Stimulated activated CD8-positive, alpha-beta memory T cell treated with anti-CD3 and anti-CD28 coated beads, Interleukin-15, amount 100 ng/mL, for 24 hours (primary cell): ENCODE measurements around the gene SH2D3C.
A peak's percentile ranks its signal among the peaks of the same experiment; 100 is the strongest.

Source experiments
- DNase-seq: peaks from one replicate; pipeline ENCODE4 v3.0.0-alpha.2; 2020; ENCODE audit warnings: low read depth

The SH2D3C gene

DNA sequence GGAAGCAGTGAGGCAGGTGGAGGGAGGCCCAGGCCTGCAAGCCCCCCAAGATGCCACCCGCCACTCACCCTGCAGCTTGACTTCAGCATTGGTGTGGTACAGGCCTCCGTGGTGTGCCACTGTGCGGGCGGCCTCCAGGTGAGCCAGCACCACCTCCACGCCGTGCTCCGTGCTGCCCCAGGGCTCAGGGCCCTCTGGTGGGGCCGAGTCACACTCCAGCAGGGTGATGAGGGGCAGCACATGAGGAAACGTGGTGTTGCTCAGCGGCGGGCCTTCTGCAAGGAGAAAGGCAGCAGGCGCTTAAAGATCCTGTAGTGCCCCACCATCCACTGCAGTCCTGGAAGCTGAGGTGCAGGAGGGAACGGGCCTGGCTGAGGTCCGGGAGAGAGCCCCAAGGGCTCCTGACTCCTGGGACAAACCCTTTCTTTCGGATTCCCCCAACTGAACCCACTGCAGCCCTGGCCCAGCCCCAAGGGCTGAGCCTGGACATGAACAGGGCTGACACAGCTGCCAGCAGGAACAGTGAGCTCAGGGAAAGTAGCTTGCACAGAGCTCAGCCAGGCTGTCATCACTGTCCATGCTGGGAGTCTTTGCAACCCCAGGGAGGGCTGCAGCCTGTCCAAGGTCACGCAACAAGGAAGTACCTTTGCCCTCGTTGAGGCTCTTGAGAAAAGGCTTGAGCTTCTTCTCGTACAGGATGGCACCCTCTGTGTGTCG, 38.7 kb downstream of the SH2D3C start:
- no peak for DNase-seq

DNA sequence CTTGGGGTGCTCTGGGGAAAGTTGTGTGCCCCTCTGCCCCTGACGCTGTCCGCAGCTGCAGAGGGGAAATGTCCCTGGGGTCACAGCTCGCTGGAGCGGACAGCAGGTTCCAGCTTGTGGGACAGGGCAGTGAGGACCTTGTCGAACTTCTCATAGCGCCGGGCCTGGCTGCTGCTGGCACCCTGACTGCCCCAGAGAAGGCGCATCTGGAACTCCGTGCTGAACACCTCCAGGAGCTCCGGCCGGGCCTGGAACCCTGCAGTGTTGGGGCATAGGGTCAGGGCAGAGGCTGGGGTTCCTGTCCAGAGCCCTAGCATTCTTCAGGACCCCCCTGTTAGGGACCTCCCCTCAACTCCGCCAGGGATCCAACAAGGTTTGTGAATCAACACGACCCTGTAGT, 39.8 kb downstream of the SH2D3C start:
- no peak for DNase-seq

DNA sequence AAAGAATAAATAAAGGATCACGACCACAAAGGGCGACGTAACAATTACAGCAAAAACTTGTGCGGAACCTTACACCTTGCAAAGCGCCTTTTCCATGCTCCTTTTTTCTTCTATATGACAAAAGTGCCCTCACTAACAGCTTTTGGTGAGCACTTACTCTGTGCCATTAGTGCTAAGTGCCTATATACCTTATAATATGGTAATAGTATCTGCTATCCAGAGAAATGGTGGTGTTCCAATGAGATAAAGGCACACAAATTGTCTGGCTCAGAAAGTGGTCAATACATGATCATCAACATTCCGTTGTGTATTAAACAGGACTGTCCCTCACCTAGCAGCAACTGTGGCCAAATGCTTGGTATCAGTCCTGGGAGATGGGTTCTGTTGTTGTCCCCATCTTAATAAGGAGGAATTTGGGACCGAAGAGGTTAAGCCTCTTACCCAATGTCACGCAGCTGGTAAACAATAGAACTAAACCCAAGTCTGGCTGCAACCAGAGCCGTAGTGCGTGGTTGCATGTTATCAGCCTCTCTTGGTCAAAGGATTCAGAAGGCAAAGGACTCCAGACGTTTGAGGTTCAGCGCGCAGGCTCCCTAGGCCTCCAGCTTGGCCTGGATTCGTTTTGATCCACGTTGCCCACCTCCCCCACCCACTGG, 42.8 kb downstream of the SH2D3C start:
- DNase-seq = no peak

GRCh38 chr9:127734747-127735529, 43.5 kb downstream of the SH2D3C start, which contains the start of gene TOR2A:
TOR2A (minus strand) TSS chr9:127735294; CDS start chr9:127735270, 24 bp downstream.
- peak; percentile 94 for DNase-seq

DNA sequence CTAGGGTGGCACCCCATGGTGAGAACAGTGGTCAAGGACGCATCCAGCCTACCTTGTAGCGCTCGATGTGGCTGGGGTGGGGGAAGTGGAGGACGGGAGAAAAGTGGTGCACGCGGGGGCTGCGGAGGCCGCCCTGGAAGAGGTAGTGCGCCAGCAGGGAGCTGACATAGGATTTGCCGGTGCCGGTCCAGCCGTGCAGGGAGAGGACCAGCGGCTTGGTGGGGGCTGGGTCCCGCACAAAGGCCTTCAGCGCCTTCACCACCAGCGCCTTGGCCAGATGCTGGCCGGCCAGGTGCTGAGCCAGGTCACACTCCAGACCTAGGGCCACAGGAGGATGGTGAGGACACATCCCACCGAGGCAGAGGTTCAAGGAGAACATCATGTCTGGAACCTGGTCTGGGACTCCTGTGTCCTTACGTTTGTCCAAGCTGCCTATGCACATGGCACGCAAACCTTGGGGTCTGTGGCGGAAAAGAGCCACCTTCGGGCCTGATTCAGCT, 44.2 kb downstream of the SH2D3C start:
- DNase-seq = no peak

DNA sequence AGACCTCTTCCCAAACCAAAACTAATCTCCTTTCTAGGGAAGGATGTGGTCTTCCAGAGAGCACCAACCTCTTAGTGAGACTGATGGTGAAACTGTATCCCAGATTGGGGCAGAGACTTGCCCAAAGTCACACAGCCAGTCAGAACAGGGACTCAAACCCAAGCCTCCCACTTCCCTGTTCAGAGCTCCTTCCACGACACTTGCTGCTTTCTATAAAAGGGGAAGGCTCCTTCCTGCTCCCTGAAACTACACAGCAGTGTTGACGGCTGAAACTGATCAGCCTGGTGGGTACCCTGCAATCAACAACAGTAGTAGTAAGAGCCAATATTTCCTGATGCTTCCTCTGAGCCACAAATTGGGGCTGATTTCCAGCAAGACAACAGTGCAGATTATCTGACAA, 44.9 kb downstream of the SH2D3C start:
- DNase-seq = no peak

DNA sequence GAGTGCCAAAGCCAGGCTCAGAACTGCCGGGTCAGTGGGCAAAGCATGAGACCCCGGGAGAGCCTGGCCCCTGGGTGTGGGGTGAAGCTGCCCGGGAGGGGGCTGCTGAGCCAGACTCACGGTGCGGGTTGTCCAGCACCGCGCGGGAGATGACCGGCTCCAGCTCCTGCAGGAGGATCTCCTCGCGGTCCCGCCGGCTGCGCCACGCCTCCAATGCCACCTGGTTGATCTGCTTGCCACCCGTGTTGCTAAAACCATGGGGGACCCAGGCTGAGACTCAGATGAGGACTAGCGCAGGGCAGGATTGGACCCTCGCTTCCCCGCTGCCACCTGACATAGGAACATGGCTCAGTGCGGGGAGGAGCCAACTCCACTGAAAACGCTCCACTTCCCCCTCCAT, 46.0 kb downstream of the SH2D3C start:
- no peak for DNase-seq

DNA sequence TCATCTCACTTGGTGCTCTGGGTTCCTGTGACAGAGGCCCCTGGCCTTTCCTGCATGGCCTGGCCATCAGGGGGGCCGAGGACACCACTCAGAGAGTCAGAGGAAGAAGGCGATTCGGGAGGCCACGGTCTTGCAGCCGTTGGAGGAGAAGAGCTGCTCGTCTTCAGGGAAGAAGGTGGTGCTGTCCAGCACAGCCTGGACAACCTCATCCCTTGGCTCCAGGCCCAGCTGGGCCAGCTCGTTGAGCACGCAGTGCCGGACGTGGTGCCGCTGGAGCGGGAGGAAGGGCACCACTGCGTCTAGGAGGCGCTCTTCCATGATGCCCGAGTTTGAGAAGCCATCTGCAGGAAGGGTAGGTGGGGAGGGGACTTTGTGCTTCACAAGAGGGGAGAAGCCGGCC, 46.5 kb downstream of the SH2D3C start:
- DNase-seq = no peak

DNA sequence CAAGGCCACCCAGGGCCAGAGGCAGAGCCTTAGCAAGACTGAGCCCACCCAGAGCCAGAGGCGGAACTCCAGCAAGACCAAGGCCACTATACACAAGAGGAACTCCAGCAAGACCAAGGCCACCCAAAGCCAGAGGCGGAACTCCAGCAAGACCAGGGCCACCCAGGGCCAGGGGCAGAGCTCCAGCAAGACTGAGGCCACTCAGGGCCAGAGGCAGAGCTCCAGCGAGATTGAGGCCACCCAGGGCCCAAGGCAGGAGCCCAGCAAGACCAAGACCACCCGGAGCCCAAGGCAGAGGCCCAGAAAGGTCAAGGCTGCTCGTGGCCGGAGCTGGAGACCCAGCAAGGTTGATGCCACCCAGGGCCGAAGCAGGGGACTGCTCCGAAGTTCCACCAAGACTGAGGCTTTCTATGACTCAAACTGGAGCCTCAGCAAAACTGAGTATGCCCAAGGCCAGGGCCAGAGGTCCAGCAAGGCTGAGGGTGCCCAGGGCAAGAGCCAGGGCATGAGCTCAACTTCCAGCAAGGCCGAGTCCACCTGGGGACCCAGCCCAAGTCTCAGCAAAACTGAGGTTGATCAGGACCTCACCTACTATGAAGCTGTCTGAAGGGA, 47.6 kb downstream of the SH2D3C start:
- no peak for DNase-seq

- no peak for DNase-seq
Measured at GRCh38 chr9:127730262-127730661, 48.2 kb downstream of the SH2D3C start.

DNA sequence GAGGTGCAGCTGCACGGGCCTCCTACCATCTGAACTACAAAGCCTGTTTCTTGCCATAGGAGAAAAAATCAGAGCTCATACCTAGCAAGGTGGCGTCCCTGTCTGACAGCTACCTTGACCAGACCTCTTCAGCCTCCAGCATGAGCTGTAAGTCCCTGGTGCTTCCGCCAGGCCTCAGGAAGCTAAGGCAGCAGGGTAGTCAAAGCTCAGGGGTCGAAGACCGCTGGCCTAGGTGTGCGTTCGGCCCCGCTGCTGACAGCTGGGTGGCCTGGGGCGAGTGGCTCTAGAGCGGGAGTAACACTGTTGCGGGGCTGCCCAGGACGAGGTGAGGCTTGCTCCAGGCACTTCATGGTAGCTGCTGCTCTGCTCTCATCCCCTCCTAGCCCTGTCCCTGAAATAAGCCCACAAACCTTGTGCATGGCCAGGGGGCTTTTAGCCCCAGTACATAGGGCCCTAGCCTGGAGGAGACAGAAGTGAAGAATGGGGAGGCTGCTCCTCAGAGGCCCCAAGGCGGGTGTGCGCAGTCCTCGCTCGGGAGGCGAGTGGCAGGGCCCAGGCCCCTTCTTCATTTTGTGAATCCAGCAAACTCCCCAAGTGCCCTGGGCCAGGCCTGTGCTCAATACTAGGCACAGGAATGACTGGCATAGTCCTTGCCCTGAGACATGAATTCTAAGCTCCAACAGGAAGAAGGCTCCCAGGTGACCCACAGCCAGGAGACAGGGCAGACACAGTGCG, 48.8 kb downstream of the SH2D3C start:
- DNase-seq = no peak

- DNase-seq = no peak
Measured at GRCh38 chr9:127728808-127729207, 49.7 kb downstream of the SH2D3C start.

- DNase-seq = no peak
Measured at GRCh38 chr9:127726871-127727270, 51.6 kb downstream of the SH2D3C start.

GRCh38 chr9:127724012-127724411, 54.5 kb downstream of the SH2D3C start:
- no peak for DNase-seq

DNA sequence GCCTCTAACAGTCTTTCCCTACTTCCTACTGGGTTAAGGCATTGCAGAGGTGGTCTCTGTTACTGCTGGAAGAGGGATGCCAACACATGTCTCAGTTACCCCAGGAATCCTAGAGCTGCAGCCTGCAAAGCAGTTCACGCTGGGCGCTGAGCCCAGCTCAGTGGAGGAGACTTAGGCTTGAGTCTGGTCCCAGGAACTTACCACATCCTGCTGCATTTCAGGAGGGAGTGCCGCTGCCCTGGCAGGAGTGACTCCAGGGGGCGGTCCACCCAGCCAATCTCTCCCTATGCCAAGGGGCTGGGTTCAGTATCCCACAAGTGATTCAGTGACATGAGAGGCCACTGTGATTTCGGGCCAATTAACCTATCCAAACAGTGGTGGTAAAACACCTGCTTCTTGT, 55.0 kb downstream of the SH2D3C start:
- no peak for DNase-seq

GRCh38 chr9:127723013-127723412, 55.5 kb downstream of the SH2D3C start:
- DNase-seq = no peak

- no peak for DNase-seq
Measured at GRCh38 chr9:127722055-127722745, 56.3 kb downstream of the SH2D3C start.

DNA sequence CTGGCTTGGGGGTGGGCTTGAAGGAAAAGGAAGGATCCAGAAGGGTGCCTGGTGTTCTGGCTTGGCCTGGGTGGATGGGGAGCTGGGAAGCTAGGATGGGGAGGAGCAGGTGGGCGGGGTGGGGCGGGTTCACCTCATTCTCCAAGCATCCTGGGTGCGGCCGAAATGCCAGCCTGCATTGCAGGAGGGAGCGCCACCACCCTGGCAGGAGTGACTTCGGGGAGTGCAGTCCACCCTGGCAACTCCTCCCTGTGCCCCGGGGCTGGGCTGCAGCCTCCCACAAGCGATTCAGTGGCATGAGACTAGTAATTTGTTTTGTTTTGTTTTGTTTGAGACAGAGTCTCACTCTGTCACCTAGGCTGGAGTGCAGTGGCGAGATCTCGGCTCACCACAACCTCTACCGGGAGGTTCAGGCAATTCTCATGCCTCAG, 57.1 kb downstream of the SH2D3C start:
- DNase-seq = no peak

GRCh38 chr9:127720865-127721227, 57.6 kb downstream of the SH2D3C start:
- DNase-seq = no peak

DNA sequence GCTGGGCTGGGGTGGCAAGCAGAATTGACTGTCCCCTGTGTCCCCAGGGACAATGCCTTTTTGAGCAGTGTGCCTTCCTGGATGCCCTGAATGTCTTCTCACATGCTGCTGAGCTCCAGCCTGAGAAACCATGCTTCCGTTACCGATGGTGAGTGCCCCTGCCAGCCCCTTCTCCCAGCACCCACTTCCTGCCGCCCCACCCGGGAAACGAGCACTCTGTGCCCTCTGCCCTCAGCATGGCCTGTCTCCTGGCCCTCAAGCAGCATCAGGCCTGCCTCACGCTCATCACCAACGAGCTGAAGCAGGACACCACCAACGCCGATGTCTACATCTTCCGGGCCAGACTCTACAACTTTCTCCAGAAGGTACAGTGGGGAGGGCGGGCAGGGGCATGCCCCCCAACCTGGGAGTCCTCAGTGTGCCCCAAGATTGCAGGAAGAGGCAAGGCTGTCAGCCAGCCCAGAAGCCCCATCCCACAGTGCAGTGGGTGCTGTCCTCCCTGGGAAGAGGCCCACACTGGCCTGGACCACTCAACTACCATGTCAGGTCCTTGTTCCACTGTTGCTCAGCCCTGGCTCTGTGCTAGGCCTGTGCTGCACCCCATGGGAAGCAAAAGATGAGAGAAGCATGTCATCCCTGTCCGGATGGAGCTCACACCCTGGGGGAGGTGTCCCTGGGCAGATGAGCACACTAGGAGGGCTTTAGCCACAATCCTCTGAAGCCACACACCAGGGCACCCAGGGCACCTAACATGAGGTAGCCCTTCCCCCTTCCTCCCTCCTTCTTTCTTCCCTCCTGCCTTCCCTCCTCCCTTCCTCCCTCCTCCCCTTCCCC, 58.2 kb downstream of the SH2D3C start:
- DNase-seq = no peak
